Stimulated activated CD8-positive, alpha-beta memory T cell treated with anti-CD3 and anti-CD28 coated beads, Interleukin-4, amount 100 ng/mL, for 1 hour (primary cell): Measurements from ENCODE around the gene BDH2.

ENCODE experiments used
- DNase-seq, 2 donors: peaks; one replicate each; pipeline ENCODE4 v3.0.0-alpha.2; 2020; ENCODE audit warnings: low read depth in 2 of 2, low spot score in 1 of 2

The BDH2 gene

DNA sequence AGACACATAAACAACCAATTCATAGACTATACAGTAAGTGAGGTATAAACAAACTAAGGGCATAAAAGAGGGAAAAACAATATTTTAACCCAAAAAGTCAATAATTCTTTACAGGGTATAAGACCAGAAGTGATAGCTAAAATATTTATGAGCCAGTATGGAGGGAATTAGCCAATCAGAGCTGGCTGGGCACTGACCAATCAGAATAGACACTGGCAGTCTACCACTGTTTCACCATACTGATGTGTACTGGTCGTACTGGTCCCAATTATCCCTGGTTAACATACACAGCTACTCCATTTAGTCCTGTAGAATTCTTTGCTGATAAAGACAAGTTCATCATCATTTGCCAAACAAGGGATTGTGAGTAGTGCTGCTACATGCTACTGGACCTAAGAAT, 70.3 kb downstream of the BDH2 start:
- no peak for DNase-seq
